Astrocyte (in vitro differentiated cells and primary cell): Measurements from ENCODE around the gene WDR83. TPM values are rescaled to one million over a fixed set of nuclear protein-coding genes. Genes with fewer than 3 reads are reported as not detected.

Experiments used
- DNase-seq: peaks from one replicate; pipeline ENCODE4 v3.0.0-alpha.2; 2010; ENCODE audit warnings: low read depth
- FAIRE-seq: peaks from 2 replicates; lab custom pipeline; 2011; peaks lifted over from hg19 to GRCh38; lab: Jason Lieb, UNC
- H2AFZ ChIP-seq: 2 replicates; pipeline ENCODE4 v1.6.0; 2012; ENCODE audit warnings: low read depth, low read length, inconsistent platforms
- H3K27ac ChIP-seq: 2 replicates; pipeline ENCODE4 v1.5.1; 2011; ENCODE audit warnings: low read depth, low read length, inconsistent platforms
- H3K27me3 ChIP-seq: 2 replicates; pipeline ENCODE4 v1.6.0; 2011; ENCODE audit warnings: low read length, inconsistent platforms; ENCODE audit not compliant: insufficient read depth
- H3K36me3 ChIP-seq: 2 replicates; pipeline ENCODE4 v1.5.1; 2011; ENCODE audit warnings: low read length, inconsistent platforms; ENCODE audit not compliant: insufficient read depth
- H3K4me1 ChIP-seq: 2 replicates; pipeline ENCODE4 v1.5.1; 2011; ENCODE audit warnings: low read length, inconsistent platforms; ENCODE audit not compliant: insufficient read depth
- H3K4me2 ChIP-seq: 2 replicates; pipeline ENCODE4 v1.6.0; 2012; ENCODE audit warnings: low read length, inconsistent platforms
- H3K4me3 ChIP-seq: 2 replicates; pipeline ENCODE4 v1.5.1; 2011; ENCODE audit warnings: low read depth, mild to moderate bottlenecking, low read length, inconsistent platforms; ENCODE audit not compliant: insufficient read depth
- H3K79me2 ChIP-seq: 2 replicates; pipeline ENCODE4 v1.6.0; 2012; ENCODE audit warnings: mild to moderate bottlenecking, low read length, inconsistent platforms; ENCODE audit not compliant: insufficient read depth
- H3K9ac ChIP-seq: 2 replicates; pipeline ENCODE4 v1.6.0; 2012; ENCODE audit warnings: mild to moderate bottlenecking, low read length, inconsistent platforms
- H3K9me3 ChIP-seq: 2 replicates; pipeline ENCODE4 v1.5.1; 2012; ENCODE audit warnings: low read depth, mild to moderate bottlenecking, low read length, inconsistent platforms; ENCODE audit not compliant: insufficient read depth
- H4K20me1 ChIP-seq: 2 replicates; pipeline ENCODE4 v1.6.0; 2012; ENCODE audit warnings: low read length, inconsistent platforms; ENCODE audit not compliant: insufficient read depth
- H3K27ac Mint-ChIP-seq: one replicate; pipeline ENCODE4 v1.8.0; 2021; ENCODE audit warnings: mild to moderate bottlenecking, mixed read lengths; ENCODE audit not compliant: unreplicated experiment
- H3K27me3 Mint-ChIP-seq: one replicate; pipeline ENCODE4 v1.8.0; 2021; ENCODE audit warnings: low read depth, mixed read lengths; ENCODE audit not compliant: unreplicated experiment
- H3K36me3 Mint-ChIP-seq: one replicate; pipeline ENCODE4 v1.8.0; 2021; ENCODE audit warnings: low read depth, mixed read lengths; ENCODE audit not compliant: unreplicated experiment
- H3K4me1 Mint-ChIP-seq: one replicate; pipeline ENCODE4 v1.8.0; 2021; ENCODE audit warnings: low read depth, mixed read lengths; ENCODE audit not compliant: unreplicated experiment
- H3K4me3 Mint-ChIP-seq: one replicate; pipeline ENCODE4 v1.8.0; 2021; ENCODE audit warnings: mild to moderate bottlenecking, moderate library complexity, mixed read lengths; ENCODE audit not compliant: unreplicated experiment
- H3K9me3 Mint-ChIP-seq: one replicate; pipeline ENCODE4 v1.8.0; 2021; ENCODE audit warnings: mild to moderate bottlenecking, mixed read lengths; ENCODE audit not compliant: unreplicated experiment
- CTCF ChIP-seq: IDR thresholded peaks from 2 replicates; pipeline ENCODE4 v1.5.1; 2011; ENCODE audit warnings: low read depth, mild to moderate bottlenecking, inconsistent platforms, low read length, moderate library complexity; ENCODE audit not compliant: insufficient read depth
- EZH2 ChIP-seq: IDR thresholded peaks from 2 replicates; pipeline ENCODE4 v1.6.1; 2012; ENCODE audit warnings: mild to moderate bottlenecking, low read length, inconsistent platforms; ENCODE audit not compliant: insufficient read depth
- total RNA-seq: library from RNA; stranded (reverse); gene quantifications from 2 replicates; pipeline ENCODE4 v1.2.1, GENCODE V29; 2021

Gene WDR83
- total RNA-seq, 1 donor from 2014 or later: 13.3 TPM

- Mint-ChIP-seq H3K4me1 (no peaks in the 10 kb centered on the region), H3K9me3 (no peaks in the 10 kb centered on the region), H3K36me3 (peaks cover 5% of the 10 kb centered on the region), H3K27me3 (no peaks in the 10 kb centered on the region), H3K27ac (no peak overlapping the region), H3K4me3 (no peak overlapping the region)
- no peaks in the 10 kb centered on the region for H3K4me1 ChIP-seq
- DNase-seq (no peak), FAIRE-seq (no peak)
- no peaks in the 10 kb centered on the region for H3K9me3 ChIP-seq
- no peaks in the 10 kb centered on the region for H3K27me3 ChIP-seq
- H3K79me2 ChIP-seq: no peaks in the 10 kb centered on the region
- H3K9ac ChIP-seq: no peak overlapping the region
- TF ChIP-seq EZH2 (no peak), CTCF (no peak)
- H3K4me3 ChIP-seq: no peak overlapping the region
- H3K4me2 ChIP-seq: no peak overlapping the region
- no peaks in the 10 kb centered on the region for H3K36me3 ChIP-seq
- H4K20me1 ChIP-seq: no peaks in the 10 kb centered on the region
- no peak overlapping the region for H2AFZ ChIP-seq
- H3K27ac ChIP-seq: no peak overlapping the region
Observed at GRCh38 chr19:12685831-12686230, 19.2 kb downstream of the WDR83 start.

- no peak for FAIRE-seq
- no peak within 1 kb of the TSS for H3K27ac ChIP-seq
- Mint-ChIP-seq H3K27me3 (no peaks in the 10 kb centered on the region), H3K9me3 (no peaks in the 10 kb centered on the region), H3K4me3 (no peak within 1 kb of the TSS), H3K36me3 (peaks cover 5% of the 10 kb centered on the region), H3K27ac (no peak within 1 kb of the TSS), H3K4me1 (no peaks in the 10 kb centered on the region)
- no peak within 1 kb of the TSS for H3K4me2 ChIP-seq
- H2AFZ ChIP-seq: no peak within 1 kb of the TSS
- TF ChIP-seq CTCF (no peak), EZH2 (no peak)
- no peak within 1 kb of the TSS for H3K4me3 ChIP-seq
- H3K36me3 ChIP-seq: no peaks in the 10 kb centered on the region
- no peaks in the 10 kb centered on the region for H3K4me1 ChIP-seq
- no peaks in the 10 kb centered on the region for H3K27me3 ChIP-seq
- H3K79me2 ChIP-seq: no peaks in the 10 kb centered on the region
- no peak for DNase-seq
- H3K9me3 ChIP-seq: no peaks in the 10 kb centered on the region
- H4K20me1 ChIP-seq: no peaks in the 10 kb centered on the region
- H3K9ac ChIP-seq: no peak within 1 kb of the TSS
Observed at GRCh38 chr19:12687496-12688196, 21.0 kb downstream of the WDR83 start, which contains the start of gene GNG14. TSS of gene GNG14 (plus strand) at chr19:12687998. CDS start at chr19:12688049, 51 bp downstream.

- Histone ChIP-seq H3K4me3 (no peak overlapping the region), H3K9ac (no peak overlapping the region), H2AFZ (no peak overlapping the region), H3K4me2 (no peak overlapping the region), H3K79me2 (no peaks in the 10 kb centered on the region), H3K36me3 (peaks cover 2% of the 10 kb centered on the region), H3K4me1 (no peaks in the 10 kb centered on the region), H3K27me3 (no peaks in the 10 kb centered on the region), H3K9me3 (no peaks in the 10 kb centered on the region), H3K27ac (no peak overlapping the region), H4K20me1 (no peaks in the 10 kb centered on the region)
- no peak for DNase-seq
- Mint-ChIP-seq H3K36me3 (peaks cover 4% of the 10 kb centered on the region), H3K9me3 (no peaks in the 10 kb centered on the region), H3K4me3 (no peak overlapping the region), H3K27me3 (no peaks in the 10 kb centered on the region), H3K27ac (no peak overlapping the region), H3K4me1 (no peaks in the 10 kb centered on the region)
- TF ChIP-seq EZH2 (no peak), CTCF (no peak)
- no peak for FAIRE-seq
Observed at GRCh38 chr19:12689012-12689411, 22.4 kb downstream of the WDR83 start.
